Prostate gland (tissue), 2 donors: ENCODE results near the gene COL13A1. TPM values are rescaled to one million over a fixed set of nuclear protein-coding genes. Genes with fewer than 3 reads are reported as not detected.

ENCODE experiments used
- DNase-seq: peaks from one replicate; pipeline ENCODE4 v3.0.0-alpha.2; 2019; ENCODE audit warnings: low spot score
- H3K27ac ChIP-seq, 2 donors: fragments of 200-600 bp; sonication (generic); 2 replicates each; pipeline ENCODE4 v1.5.1; 2017 to 2019
- H3K27me3 ChIP-seq: fragments of 200-600 bp; sonication (generic); replicated peaks from 2 replicates; pipeline ENCODE4 v1.5.1; 2019; ENCODE audit not compliant: insufficient read depth
- H3K36me3 ChIP-seq, 2 donors: fragments of 200-600 bp; sonication (generic); 1 replicate in 1 of 2; 2 replicates in 1 of 2; pipeline versions ENCODE4 v1.5.1 to v1.8.1; 2017 to 2019
- H3K4me1 ChIP-seq: fragments of 200-600 bp; sonication (generic); replicated peaks from 2 replicates; pipeline ENCODE4 v1.5.1; 2019
- H3K4me3 ChIP-seq, 2 donors: fragments of 200-600 bp; sonication (generic); 2 replicates each; pipeline ENCODE4 v1.5.1; 2017 to 2019
- H3K9me3 ChIP-seq: fragments of 200-600 bp; sonication (generic); 2 replicates; pipeline ENCODE4 v1.5.1; 2017
- POLR2A ChIP-seq: fragments of 450-650 bp; IDR thresholded peaks from one replicate; pipeline ENCODE4 v1.6.1; 2016; ENCODE audit warnings: antibody characterized with exemption, mild to moderate bottlenecking
- POLR2AphosphoS5 ChIP-seq: sonication (generic); formaldehyde crosslinking; IDR thresholded peaks from one replicate; pipeline ENCODE4 v1.6.1; 2017; ENCODE audit warnings: antibody characterized with exemption
- WGBS: methylation state at CpG from one replicate; pipeline ENCODE4 v1.1.5; 2018; 5-methylcytosine and 5-hydroxymethylcytosine counted together
- intact Hi-C: fragments of 100-400 bp; cut with DNase I; formaldehyde crosslinking; loops from one replicate; pipeline ENCODE4 v1.14.2; 2022
- total RNA-seq, 2 donors: library from RNA; depleted of rRNA; stranded (reverse); fragments of >200 nt; gene quantifications; one replicate each; pipeline ENCODE4 v1.1.0, GENCODE V29; 2016
- TF ChIP-seq, protein P1 (sequence below), 4 experiments: fragments of 200-600 bp in 2 of 4; fragments of 450-650 bp in 2 of 4; sonication (generic) in 2 of 4; IDR thresholded peaks; 1 replicate in 3 of 4; 2 replicates in 1 of 4; pipeline ENCODE4 v1.5.1; 2016 to 2019; ENCODE audit warnings: antibody characterized with exemption in 4 of 4, mild to moderate bottlenecking in 2 of 4, moderate library complexity in 2 of 4

The COL13A1 gene
- total RNA-seq, 2 donors from 2014 or later, result 2.1 to 3.0 TPM

DNA sequence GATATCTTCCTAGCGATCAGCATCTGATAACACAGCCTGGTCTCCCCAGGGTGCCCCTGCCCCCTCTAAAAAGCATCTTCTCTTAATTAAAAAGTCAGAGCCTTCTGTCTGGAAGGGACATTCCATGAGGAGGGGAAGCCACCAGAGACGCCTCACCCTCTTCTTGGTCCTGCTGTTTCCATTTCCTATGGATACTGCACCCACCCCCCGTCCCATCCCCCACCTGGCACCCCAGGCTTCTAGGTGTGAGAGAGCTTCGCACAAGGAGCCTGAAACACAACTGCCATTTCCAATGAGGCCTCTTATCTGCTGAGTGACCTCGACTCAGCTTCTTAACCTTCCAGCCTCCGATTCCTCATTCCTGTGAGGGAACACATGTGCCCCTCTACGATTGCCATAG is 51.4 kb downstream of the COL13A1 start:
- Histone ChIP-seq H3K4me3 (no peak overlapping the region), H3K27ac (no peak overlapping the region), H3K36me3 (no peaks in the 10 kb centered on the region), H3K4me1 (no peaks in the 10 kb centered on the region), H3K27me3 (no peaks in the 10 kb centered on the region), H3K9me3 (no peaks in the 10 kb centered on the region)
- 69% methylated on average over 7 of the region's 7 CpGs for WGBS
- TF ChIP-seq, protein P1, sequence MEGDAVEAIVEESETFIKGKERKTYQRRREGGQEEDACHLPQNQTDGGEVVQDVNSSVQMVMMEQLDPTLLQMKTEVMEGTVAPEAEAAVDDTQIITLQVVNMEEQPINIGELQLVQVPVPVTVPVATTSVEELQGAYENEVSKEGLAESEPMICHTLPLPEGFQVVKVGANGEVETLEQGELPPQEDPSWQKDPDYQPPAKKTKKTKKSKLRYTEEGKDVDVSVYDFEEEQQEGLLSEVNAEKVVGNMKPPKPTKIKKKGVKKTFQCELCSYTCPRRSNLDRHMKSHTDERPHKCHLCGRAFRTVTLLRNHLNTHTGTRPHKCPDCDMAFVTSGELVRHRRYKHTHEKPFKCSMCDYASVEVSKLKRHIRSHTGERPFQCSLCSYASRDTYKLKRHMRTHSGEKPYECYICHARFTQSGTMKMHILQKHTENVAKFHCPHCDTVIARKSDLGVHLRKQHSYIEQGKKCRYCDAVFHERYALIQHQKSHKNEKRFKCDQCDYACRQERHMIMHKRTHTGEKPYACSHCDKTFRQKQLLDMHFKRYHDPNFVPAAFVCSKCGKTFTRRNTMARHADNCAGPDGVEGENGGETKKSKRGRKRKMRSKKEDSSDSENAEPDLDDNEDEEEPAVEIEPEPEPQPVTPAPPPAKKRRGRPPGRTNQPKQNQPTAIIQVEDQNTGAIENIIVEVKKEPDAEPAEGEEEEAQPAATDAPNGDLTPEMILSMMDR (IDR thresholded peaks at IDR 0.05), result no peak
- TF ChIP-seq POLR2A (no peak), POLR2AphosphoS5 (no peak)
- DNase-seq, result no peak
- intact Hi-C loops, result no loop called here

DNA sequence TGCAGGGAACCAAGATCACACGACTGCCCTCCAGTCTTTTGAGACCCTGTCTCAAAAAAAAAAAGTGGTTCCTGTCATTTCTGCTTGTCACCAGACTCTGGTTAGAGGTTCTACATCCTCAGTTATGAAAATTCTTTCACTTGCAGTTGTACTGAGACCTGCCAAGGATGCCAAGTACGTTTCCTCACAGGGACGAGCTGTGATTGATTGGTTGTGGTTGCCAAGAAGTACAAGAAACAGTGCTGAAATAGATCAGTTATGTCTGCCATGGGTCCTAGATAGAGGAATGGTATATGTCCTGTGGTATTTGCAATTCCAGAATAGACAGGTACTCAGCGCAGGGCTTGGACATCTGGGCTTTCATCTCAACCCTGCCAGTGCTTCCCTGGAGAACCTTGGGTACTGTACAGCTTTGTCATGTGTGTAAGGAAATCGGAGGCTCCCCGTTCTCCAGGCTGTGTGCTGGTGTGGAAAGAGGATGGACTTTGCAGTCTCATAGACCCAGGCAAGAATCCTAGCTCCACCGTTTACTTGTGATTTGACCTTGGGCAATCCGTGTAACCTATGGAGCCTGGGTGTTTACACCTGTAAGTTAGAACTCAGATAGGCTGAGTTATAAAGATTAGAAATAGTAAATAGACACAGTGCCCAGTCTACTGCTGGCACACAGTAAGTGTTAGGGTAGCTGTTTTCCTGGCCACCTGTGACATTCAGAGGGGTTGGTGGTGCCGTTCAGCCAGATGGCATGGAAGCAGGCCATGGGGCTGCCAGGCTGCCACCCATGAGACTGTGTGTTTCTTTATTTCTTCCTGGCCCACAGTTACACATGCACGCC is 53.0 kb downstream of the COL13A1 start:
- no peak overlapping the region for H3K27ac ChIP-seq
- intact Hi-C loops, result no loop called here

DNA sequence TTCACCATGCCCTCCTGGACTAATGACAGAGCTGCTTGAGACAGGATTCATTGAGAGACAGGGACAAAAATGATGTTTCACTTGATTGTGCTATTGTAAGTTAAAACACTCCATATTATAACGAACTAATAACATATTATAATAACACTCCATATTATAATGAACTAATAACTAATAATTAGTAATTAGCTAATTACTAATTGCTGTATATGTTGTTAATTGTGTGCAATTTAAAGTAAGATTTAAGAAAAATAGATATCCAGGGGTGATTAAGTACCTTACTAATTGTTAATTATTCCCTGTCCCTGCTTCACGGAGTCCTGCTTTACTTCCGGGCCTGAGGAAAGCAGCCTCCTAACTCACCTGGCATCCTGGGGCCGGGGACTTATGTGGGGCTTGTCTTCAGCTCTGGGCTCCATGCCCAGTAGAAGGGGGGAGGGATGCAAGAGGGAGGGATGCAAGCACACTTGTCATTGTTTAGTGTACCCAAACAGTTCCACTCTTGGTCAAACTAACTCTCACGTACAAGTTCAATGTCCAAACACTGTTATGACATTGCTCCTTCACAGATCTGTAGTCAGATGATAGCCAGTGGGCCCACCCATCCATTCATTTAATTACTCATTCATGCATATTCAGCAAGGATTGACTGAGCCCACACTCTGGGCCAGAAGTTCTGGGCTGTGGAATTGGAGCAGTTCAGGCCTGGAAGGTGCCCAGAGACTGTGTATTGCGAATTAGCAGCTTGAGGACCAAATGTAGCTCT is 53.8 kb downstream of the COL13A1 start:
- Histone ChIP-seq H3K27me3 (no peaks in the 10 kb centered on the region), H3K4me3 (no peak overlapping the region), H3K36me3 (no peaks in the 10 kb centered on the region), H3K9me3 (no peaks in the 10 kb centered on the region), H3K4me1 (no peaks in the 10 kb centered on the region), H3K27ac (no peak overlapping the region)
- DNase-seq, result no peak
- intact Hi-C loops, result no loop called here
- 75% methylated on average over 6 of the region's 6 CpGs for WGBS
- TF ChIP-seq POLR2AphosphoS5 (no peak), POLR2A (no peak)
- TF ChIP-seq, protein P1 (IDR thresholded peaks at IDR 0.05), result no peak

More for the DNA sequence above, 53.0 kb downstream of the COL13A1 start:
- no peaks in the 10 kb centered on the region for H3K36me3 ChIP-seq
- 70% methylated on average over 10 of the region's 10 CpGs for WGBS
- H3K4me3 ChIP-seq, result no peak overlapping the region
- TF ChIP-seq, protein P1 (IDR thresholded peaks at IDR 0.05), result no peak
- no peak for TF ChIP-seq POLR2A
- TF ChIP-seq POLR2AphosphoS5, result no peak
- H3K9me3 ChIP-seq, result no peaks in the 10 kb centered on the region
- H3K4me1 ChIP-seq, result no peaks in the 10 kb centered on the region
- no peaks in the 10 kb centered on the region for H3K27me3 ChIP-seq
- DNase-seq, result no peak

DNA sequence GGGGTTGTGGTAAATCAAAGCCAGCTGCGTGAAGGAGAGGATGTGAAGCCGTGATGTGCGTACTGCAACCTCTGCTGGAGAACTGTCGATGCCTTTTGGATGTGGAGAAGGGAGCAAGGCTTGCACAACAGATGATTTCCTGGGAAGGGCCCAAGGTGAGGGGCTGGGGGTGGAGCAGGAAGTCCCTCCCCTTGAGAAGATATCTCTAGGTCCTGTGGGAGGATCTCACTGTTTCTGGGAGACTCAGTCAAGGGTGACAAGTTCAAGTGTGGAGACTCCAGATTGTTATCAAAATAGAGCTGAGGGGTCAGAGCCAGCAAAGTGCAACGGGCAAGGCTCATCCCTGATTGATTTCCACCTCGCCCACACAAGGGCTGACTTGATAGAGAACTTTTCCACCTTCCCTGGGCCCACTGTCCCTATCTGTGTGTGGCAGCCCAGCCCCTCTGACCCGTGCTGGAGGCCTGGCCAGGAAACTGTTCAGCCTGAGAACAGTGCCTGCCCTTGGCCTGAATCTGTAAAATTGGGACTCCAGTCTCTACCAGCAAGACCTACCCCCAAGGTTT is 55.0 kb downstream of the COL13A1 start:
- no peak overlapping the region for H3K27ac ChIP-seq
- no peak for DNase-seq
- intact Hi-C loops, result no loop called here
- H3K36me3 ChIP-seq, result no peaks in the 10 kb centered on the region
- TF ChIP-seq POLR2A, result no peak
- no peak for TF ChIP-seq POLR2AphosphoS5
- TF ChIP-seq, protein P1 (IDR thresholded peaks at IDR 0.05), result no peak
- 63% methylated on average over 7 of the region's 7 CpGs for WGBS
- H3K4me3 ChIP-seq, result no peak overlapping the region
- no peaks in the 10 kb centered on the region for H3K4me1 ChIP-seq
- H3K9me3 ChIP-seq, result no peaks in the 10 kb centered on the region
- H3K27me3 ChIP-seq, result no peaks in the 10 kb centered on the region
